Measurements from ENCODE around the gene R3HDM2.

R3HDM2 gene

GRCh38 chr12:57215065-57215464, 215.8 kb downstream of the R3HDM2 start:
- Histone ChIP-seq H3K27me3 (ENCODE audit: insufficient read depth, low read length) (no peaks in the 10 kb centered on the region), H3K79me2 (ENCODE audit: insufficient read depth, low read length) (no peaks in the 10 kb centered on the region), H3K4me2 (ENCODE audit: low read length) (peak overlapping the region; percentile 65; the same call in 1 of the 2 replicates), H3K9me2 (ENCODE audit: low read depth, low read length) (no peaks in the 10 kb centered on the region), H3K9ac (ENCODE audit: low read length) (peak overlapping the region; percentile 7; the same call in 1 of the 2 replicates), H3K4me1 (ENCODE audit: insufficient read depth, low read length, severe bottlenecking) (peaks cover 91% of the 10 kb centered on the region), H3K9me3 (ENCODE audit: low read length) (no peaks in the 10 kb centered on the region), H3F3A (ENCODE audit: insufficient read depth, low read length) (no peaks in the 10 kb centered on the region), H2AFZ (ENCODE audit: low read length) (no peak overlapping the region), H3K4me3 (ENCODE audit: low read depth, low read length, poor library complexity, severe bottlenecking) (peak overlapping the region; percentile 73), H4K20me1 (ENCODE audit: insufficient read depth, low read length) (no peaks in the 10 kb centered on the region), H3K36me3 (ENCODE audit: insufficient read depth, low read length) (no peaks in the 10 kb centered on the region), H3K27ac (ENCODE audit: low read depth, low read length, poor library complexity, severe bottlenecking) (peak overlapping the region; percentile 63)
- TF ChIP-seq CTCF (IDR thresholded peaks at IDR 0.05; ENCODE audit: low read length) = no peak
- no peak for TF ChIP-seq EZH2 (IDR thresholded peaks at IDR 0.05; ENCODE audit: borderline replicate concordance, low read length)

GRCh38 chr12:57214398-57214781, 216.5 kb downstream of the R3HDM2 start:
- Histone ChIP-seq H3F3A (ENCODE audit: insufficient read depth, low read length) (no peaks in the 10 kb centered on the region), H3K9ac (ENCODE audit: low read length) (no peak overlapping the region; the same call in 1 of the 2 replicates)

DNA sequence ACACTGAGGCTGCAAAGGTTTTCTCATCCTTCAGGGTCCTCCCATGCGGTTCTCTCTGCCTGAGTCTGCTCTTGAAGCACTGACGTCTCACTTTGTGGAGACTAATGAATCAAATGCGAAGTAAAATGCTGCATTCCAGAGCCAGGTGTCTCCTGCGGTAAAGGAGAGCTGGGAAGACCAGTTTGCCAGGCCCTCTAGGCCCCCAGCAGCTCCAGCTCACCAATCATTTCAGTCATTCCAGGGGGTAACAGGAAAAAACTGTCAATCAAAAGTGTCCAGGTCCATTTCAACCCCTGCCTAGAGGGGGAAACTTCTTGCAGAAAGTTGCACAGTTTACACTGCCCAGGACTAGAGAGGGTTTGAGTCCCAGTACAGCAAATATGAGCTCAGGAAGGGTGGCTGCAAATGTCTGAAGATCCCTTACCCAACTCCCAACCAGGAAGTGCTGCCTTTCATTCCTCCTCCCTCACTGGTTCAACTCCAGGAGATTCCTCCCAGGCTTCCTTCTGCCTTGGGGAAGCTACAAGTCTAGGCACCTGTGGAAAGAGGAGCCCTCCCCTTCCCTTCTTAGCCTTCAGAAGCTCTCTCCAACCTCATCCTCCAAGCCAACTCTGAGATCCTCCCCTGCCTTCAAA, 217.0 kb downstream of the R3HDM2 start:
- Histone ChIP-seq H3K36me3 (ENCODE audit: insufficient read depth, low read length) (no peaks in the 10 kb centered on the region), H3K9me2 (ENCODE audit: low read depth, low read length) (no peaks in the 10 kb centered on the region), H3K4me1 (ENCODE audit: insufficient read depth, low read length, severe bottlenecking) (peaks cover 79% of the 10 kb centered on the region), H3K27me3 (ENCODE audit: insufficient read depth, low read length) (no peaks in the 10 kb centered on the region), H3K4me3 (ENCODE audit: low read depth, low read length, poor library complexity, severe bottlenecking) (no peak overlapping the region), H2AFZ (ENCODE audit: low read length) (no peak overlapping the region), H3K4me2 (ENCODE audit: low read length) (peak overlapping the region; percentile 10; the same call in 1 of the 2 replicates), H3K79me2 (ENCODE audit: insufficient read depth, low read length) (no peaks in the 10 kb centered on the region), H4K20me1 (ENCODE audit: insufficient read depth, low read length) (no peaks in the 10 kb centered on the region), H3F3A (ENCODE audit: insufficient read depth, low read length) (no peaks in the 10 kb centered on the region), H3K9ac (ENCODE audit: low read length) (no peak overlapping the region; the same call in 1 of the 2 replicates), H3K27ac (ENCODE audit: low read depth, low read length, poor library complexity, severe bottlenecking) (no peak overlapping the region), H3K9me3 (ENCODE audit: low read length) (no peaks in the 10 kb centered on the region)
- no peak for TF ChIP-seq EZH2 (IDR thresholded peaks at IDR 0.05; ENCODE audit: borderline replicate concordance, low read length)
- TF ChIP-seq CTCF (IDR thresholded peaks at IDR 0.05; ENCODE audit: low read length) = no peak

More at GRCh38 chr12:57214398-57214781, 216.5 kb downstream of the R3HDM2 start:
- Histone ChIP-seq H3K4me3 (ENCODE audit: low read depth, low read length, poor library complexity, severe bottlenecking) (peak overlapping the region; percentile 10), H3K36me3 (ENCODE audit: insufficient read depth, low read length) (no peaks in the 10 kb centered on the region), H3K9me3 (ENCODE audit: low read length) (no peaks in the 10 kb centered on the region), H3K79me2 (ENCODE audit: insufficient read depth, low read length) (no peaks in the 10 kb centered on the region), H3K4me1 (ENCODE audit: insufficient read depth, low read length, severe bottlenecking) (peaks cover 84% of the 10 kb centered on the region), H3K27me3 (ENCODE audit: insufficient read depth, low read length) (no peaks in the 10 kb centered on the region), H3K9me2 (ENCODE audit: low read depth, low read length) (no peaks in the 10 kb centered on the region), H4K20me1 (ENCODE audit: insufficient read depth, low read length) (no peaks in the 10 kb centered on the region), H2AFZ (ENCODE audit: low read length) (no peak overlapping the region), H3K27ac (ENCODE audit: low read depth, low read length, poor library complexity, severe bottlenecking) (peak overlapping the region; percentile 63), H3K4me2 (ENCODE audit: low read length) (peak overlapping the region; percentile 65; the same call in 1 of the 2 replicates)
- TF ChIP-seq CTCF (IDR thresholded peaks at IDR 0.05; ENCODE audit: low read length) = peak; percentile 89
- TF ChIP-seq EZH2 (IDR thresholded peaks at IDR 0.05; ENCODE audit: borderline replicate concordance, low read length) = no peak

Data from OCI-LY1 (cell line).